ENCODE measurements around the gene PRRT2. TPM values are rescaled to one million over a fixed set of nuclear protein-coding genes. Genes with fewer than 3 reads are reported as not detected.
"Not testable (repeated sequence)": the region's sequence is repeated elsewhere in the genome, so short reads cannot be mapped to it uniquely, and the experiment has no call there.

PRRT2 gene
- 4.7 and 6.2 TPM in 2 replicates for total RNA-seq (2014; rRNA removed; shearing (Covaris generic))

- in situ Hi-C loops (cut with HindIII; ENCODE audit: low sequenced_read_pairs) = no loop called here
- DNase-seq (ENCODE audit: low spot score) = peak; percentile 90
These were observed at the start of gene PRRT2 for GRCh38 chr16:29811896-29812665. TSS of gene PRRT2 (plus strand) at chr16:29812193. CDS start at chr16:29813055, 862 bp downstream.

GRCh38 chr16:29763326-29763725 lies 48.7 kb upstream of the PRRT2 start:
- in situ Hi-C loops (cut with HindIII; ENCODE audit: low sequenced_read_pairs) = no loop called here
- DNase-seq (ENCODE audit: low spot score) = no peak

GRCh38 chr16:29765167-29766032 lies 46.6 kb upstream of the PRRT2 start:
- DNase-seq (ENCODE audit: low spot score) = no peak
- in situ Hi-C loops (cut with HindIII; ENCODE audit: low sequenced_read_pairs) = no loop called here

GRCh38 chr16:29766571-29766970 lies 45.4 kb upstream of the PRRT2 start:
- in situ Hi-C loops (cut with HindIII; ENCODE audit: low sequenced_read_pairs) = no loop called here
- no peak for DNase-seq (ENCODE audit: low spot score)

GRCh38 chr16:29767062-29767461 lies 44.9 kb upstream of the PRRT2 start:
- in situ Hi-C loops (cut with HindIII; ENCODE audit: low sequenced_read_pairs) = no loop called here
- DNase-seq (ENCODE audit: low spot score) = no peak

- DNase-seq (ENCODE audit: low spot score) = no peak
- in situ Hi-C loops (cut with HindIII; ENCODE audit: low sequenced_read_pairs) = no loop called here
These were observed 42.5 kb upstream of the PRRT2 start for GRCh38 chr16:29769507-29769906.

- in situ Hi-C loops (cut with HindIII; ENCODE audit: low sequenced_read_pairs) = no loop called here
- DNase-seq (ENCODE audit: low spot score) = no peak
These were observed 41.6 kb upstream of the PRRT2 start for GRCh38 chr16:29770250-29770929.

- DNase-seq (ENCODE audit: low spot score); in situ Hi-C loops (cut with HindIII; ENCODE audit: low sequenced_read_pairs): not testable (repeated sequence)
These were observed 39.7 kb upstream of the PRRT2 start for GRCh38 chr16:29772330-29772729.

- in situ Hi-C loops (cut with HindIII; ENCODE audit: low sequenced_read_pairs) = no loop called here
These were observed 37.3 kb upstream of the PRRT2 start for GRCh38 chr16:29774730-29775129.

GRCh38 chr16:29775742-29776408 lies 36.1 kb upstream of the PRRT2 start:
- in situ Hi-C loops (cut with HindIII; ENCODE audit: low sequenced_read_pairs) = no loop called here

More at GRCh38 chr16:29774730-29775129, 37.3 kb upstream of the PRRT2 start:
- DNase-seq (ENCODE audit: low spot score) = no peak

GRCh38 chr16:29777576-29778350 lies 34.2 kb upstream of the PRRT2 start, which contains the start of gene ZG16:
TSS of gene ZG16 (plus strand) at chr16:29778256. CDS start at chr16:29779267, 1,011 bp downstream.
- no peak for DNase-seq (ENCODE audit: low spot score)
- in situ Hi-C loops (cut with HindIII; ENCODE audit: low sequenced_read_pairs) = no loop called here

More at GRCh38 chr16:29775742-29776408, 36.1 kb upstream of the PRRT2 start:
- no peak for DNase-seq (ENCODE audit: low spot score)

GRCh38 chr16:29779474-29779873 lies 32.5 kb upstream of the PRRT2 start:
- DNase-seq (ENCODE audit: low spot score) = no peak
- in situ Hi-C loops (cut with HindIII; ENCODE audit: low sequenced_read_pairs) = no loop called here

- in situ Hi-C loops (cut with HindIII; ENCODE audit: low sequenced_read_pairs) = not testable (repeated sequence)
These were observed 28.7 kb upstream of the PRRT2 start for GRCh38 chr16:29783094-29783953.

GRCh38 chr16:29784157-29784556 lies 27.8 kb upstream of the PRRT2 start:
- DNase-seq (ENCODE audit: low spot score) = no peak

More at GRCh38 chr16:29783094-29783953, 28.7 kb upstream of the PRRT2 start:
- DNase-seq (ENCODE audit: low spot score) = not testable (repeated sequence)

GRCh38 chr16:29784901-29785500 lies 27.0 kb upstream of the PRRT2 start:
- in situ Hi-C loops (cut with HindIII; ENCODE audit: low sequenced_read_pairs) = no loop called here

More at GRCh38 chr16:29784157-29784556, 27.8 kb upstream of the PRRT2 start:
- in situ Hi-C loops (cut with HindIII; ENCODE audit: low sequenced_read_pairs) = no loop called here

GRCh38 chr16:29787155-29787554 lies 24.8 kb upstream of the PRRT2 start:
- DNase-seq (ENCODE audit: low spot score); in situ Hi-C loops (cut with HindIII; ENCODE audit: low sequenced_read_pairs): not testable (repeated sequence)

More at GRCh38 chr16:29784901-29785500, 27.0 kb upstream of the PRRT2 start:
- DNase-seq (ENCODE audit: low spot score) = peak; percentile 73

- in situ Hi-C loops (cut with HindIII; ENCODE audit: low sequenced_read_pairs) = no loop called here
- DNase-seq (ENCODE audit: low spot score) = no peak
These were observed 22.2 kb upstream of the PRRT2 start for GRCh38 chr16:29789775-29790182.

Measured in G401 (cell line).